SK-N-SH (cell line): ENCODE measurements around the gene AKAP17A. TPM values are rescaled to one million over a fixed set of nuclear protein-coding genes. Genes with fewer than 3 reads are reported as not detected.

Experiments used
- CTCF ChIA-PET: fragments of 300-600, 350-600 bp; formaldehyde crosslinking; extraction: SDS; loops from one replicate; lab custom pipeline; 2021; lab: Yijun Ruan, JAX
- POLR2A ChIA-PET: fragments of 350-600 bp; sonication (Branson Sonifier 250); formaldehyde crosslinking; extraction: SDS; loops from one replicate; lab custom pipeline; 2020; ENCODE audit warnings: antibody characterized with exemption, inconsistent platforms; lab: Yijun Ruan, JAX
- DNase-seq: peaks from one replicate; pipeline ENCODE4 v3.0.0; 2012
- H2AFZ ChIP-seq: fragments of 200-600 bp; sonication (generic); 2 replicates; pipeline ENCODE4 v1.8.1; 2016; ENCODE audit warnings: antibody characterized with exemption, mild to moderate bottlenecking, low read depth
- H3F3A ChIP-seq: fragments of 200-600 bp; sonication (generic); replicated peaks from 2 replicates; pipeline ENCODE3; 2016; ENCODE audit warnings: antibody characterized with exemption, mild to moderate bottlenecking; ENCODE audit not compliant: insufficient read depth
- H3K27ac ChIP-seq, 2 experiments: fragments of 200-500 bp in 1 of 2; fragments of 200-600 bp in 1 of 2; sonication (Bioruptor generic) in 1 of 2; sonication (generic), shearing (Covaris generic) in 1 of 2; 2 replicates each; pipeline versions ENCODE4 v1.5.1 to v1.6.1; 2014 to 2016; ENCODE audit warnings: low read depth in 2 of 2, inconsistent platforms in 1 of 2, low read length in 1 of 2, mild to moderate bottlenecking in 1 of 2, mixed read lengths in 1 of 2
- H3K27me3 ChIP-seq: fragments of 200-600 bp; sonication (generic), shearing (Covaris generic); 2 replicates; pipeline ENCODE4 v1.6.1; 2016; ENCODE audit warnings: mixed run types; ENCODE audit not compliant: insufficient read depth
- H3K36me3 ChIP-seq, 2 experiments: fragments of 200-500 bp in 1 of 2; fragments of 200-600 bp in 1 of 2; sonication (Bioruptor generic) in 1 of 2; sonication (generic) in 1 of 2; replicated peaks in 1 of 2; 2 replicates each; pipeline versions ENCODE3 to v1.5.1; 2014 to 2016; ENCODE audit warnings: low read length in 1 of 2, mild to moderate bottlenecking in 1 of 2; ENCODE audit not compliant: insufficient read depth in 2 of 2, control insufficient read depth in 1 of 2
- H3K4me1 ChIP-seq, 2 experiments: fragments of 200-500 bp in 1 of 2; fragments of 200-600 bp in 1 of 2; sonication (Bioruptor generic) in 1 of 2; sonication (generic), shearing (Covaris generic) in 1 of 2; 2 replicates each; pipeline versions ENCODE4 v1.5.1 to v1.6.1; 2014 to 2016; ENCODE audit warnings: low read depth in 1 of 2, low read length in 1 of 2, mixed run types in 1 of 2; ENCODE audit not compliant: insufficient read depth in 2 of 2, control insufficient read depth in 1 of 2
- H3K4me2 ChIP-seq: fragments of 200-600 bp; sonication (generic), shearing (Covaris generic); 2 replicates; pipeline ENCODE4 v1.6.1; 2017; ENCODE audit warnings: mixed run types
- H3K4me3 ChIP-seq, 2 experiments: fragments of 200-500 bp in 1 of 2; fragments of 200-600 bp in 1 of 2; sonication (Bioruptor generic) in 1 of 2; sonication (generic), shearing (Covaris generic) in 1 of 2; 2 replicates each; pipeline versions ENCODE4 v1.5.1 to v1.8.1; 2014 to 2016; ENCODE audit warnings: low read depth in 2 of 2, inconsistent platforms in 1 of 2, low read length in 1 of 2, mild to moderate bottlenecking in 1 of 2, mixed read lengths in 1 of 2, moderate library complexity in 1 of 2
- H3K79me2 ChIP-seq: fragments of 200-600 bp; sonication (generic); 2 replicates; pipeline ENCODE4 v1.8.1; 2017; ENCODE audit warnings: mild to moderate bottlenecking; ENCODE audit not compliant: insufficient read depth
- H3K9ac ChIP-seq: fragments of 200-600 bp; sonication (generic); 2 replicates; pipeline ENCODE4 v1.6.1; 2017; ENCODE audit warnings: mixed run types
- H3K9me2 ChIP-seq: fragments of 200-600 bp; sonication (generic); 2 replicates; pipeline ENCODE4 v1.6.1; 2017; ENCODE audit warnings: mixed run types
- H3K9me3 ChIP-seq: fragments of 200-600 bp; sonication (generic); 2 replicates; pipeline ENCODE4 v1.6.1; 2017; ENCODE audit warnings: mixed run types, mild to moderate bottlenecking, moderate library complexity
- H4K20me1 ChIP-seq: fragments of 200-600 bp; sonication (generic); 2 replicates; pipeline ENCODE4 v1.6.1; 2017; ENCODE audit warnings: mild to moderate bottlenecking, mixed run types; ENCODE audit not compliant: insufficient read depth
- CHD2 ChIP-seq: fragments of 150-350 bp; IDR thresholded peaks from 2 replicates; pipeline ENCODE4 v1.6.1; 2018; ENCODE audit warnings: low read length; ENCODE audit not compliant: partially characterized antibody
- CTCF ChIP-seq: fragments of 200-600 bp; sonication (generic); IDR thresholded peaks from 2 replicates; pipeline ENCODE4 v1.6.1; 2017; ENCODE audit warnings: antibody characterized with exemption, mild to moderate bottlenecking, moderate library complexity
- EZH2phosphoT487 ChIP-seq: fragments of 200-600 bp; sonication (generic); IDR thresholded peaks from 2 replicates; pipeline ENCODE4 v1.6.1; 2017; ENCODE audit warnings: low read depth, mixed run types, mild to moderate bottlenecking, antibody characterized with exemption, moderate library complexity, borderline replicate concordance
- FOSL2 ChIP-seq: IDR thresholded peaks from 2 replicates; pipeline ENCODE4 v1.4.0; 2012; ENCODE audit warnings: low read depth, mild to moderate bottlenecking, moderate library complexity, borderline replicate concordance
- FOXM1 ChIP-seq: IDR thresholded peaks from 2 replicates; pipeline ENCODE4 v1.4.0; 2012; ENCODE audit warnings: low read depth, mild to moderate bottlenecking
- GATA2 ChIP-seq: sonication (generic); formaldehyde crosslinking; IDR thresholded peaks from 2 replicates; pipeline ENCODE4 v1.5.0; 2020; ENCODE audit warnings: mild to moderate bottlenecking, missing genetic modification reagents
- JUND ChIP-seq: IDR thresholded peaks from 2 replicates; pipeline ENCODE4 v1.4.0; 2012
- MAX ChIP-seq: IDR thresholded peaks from 2 replicates; pipeline ENCODE4 v1.4.0; 2012; ENCODE audit warnings: low read depth
- MEF2A ChIP-seq: IDR thresholded peaks from 2 replicates; pipeline ENCODE4 v1.4.0; 2012; ENCODE audit warnings: low read depth, borderline replicate concordance
- MXI1 ChIP-seq: IDR thresholded peaks from 2 replicates; pipeline ENCODE4 v1.6.1; 2012; ENCODE audit warnings: mild to moderate bottlenecking, low read depth, low read length, improper control_type of control experiment
- NFIC ChIP-seq: IDR thresholded peaks from 2 replicates; pipeline ENCODE4 v1.4.0; 2012; ENCODE audit warnings: borderline replicate concordance
- POLR2AphosphoS5 ChIP-seq: IDR thresholded peaks from 2 replicates; pipeline ENCODE4 v1.6.1; 2012; ENCODE audit warnings: low read depth, low read length
- RAD21 ChIP-seq: IDR thresholded peaks from 2 replicates; pipeline ENCODE4 v1.6.1; 2012; ENCODE audit warnings: mild to moderate bottlenecking, low read length
- RCOR1 ChIP-seq: fragments of 150-350 bp; IDR thresholded peaks from 2 replicates; pipeline ENCODE4 v1.6.1; 2017; ENCODE audit warnings: antibody characterized with exemption, low read length
- REST ChIP-seq: IDR thresholded peaks from 2 replicates; pipeline ENCODE4 v1.6.1; 2012; ENCODE audit warnings: mild to moderate bottlenecking, low read depth, low read length, moderate library complexity
- RXRA ChIP-seq: IDR thresholded peaks from 2 replicates; pipeline ENCODE4 v1.4.0; 2012; ENCODE audit warnings: low read depth, mild to moderate bottlenecking, borderline replicate concordance
- SIN3A ChIP-seq: IDR thresholded peaks from 2 replicates; pipeline ENCODE4 v1.6.1; 2012; ENCODE audit warnings: low read depth, mild to moderate bottlenecking, low read length, moderate library complexity, borderline replicate concordance
- SMC3 ChIP-seq: IDR thresholded peaks from 2 replicates; pipeline ENCODE4 v1.6.1; 2012; ENCODE audit warnings: low read depth, low read length, improper control_type of control experiment
- TEAD4 ChIP-seq: IDR thresholded peaks from 2 replicates; pipeline ENCODE4 v1.4.0; 2012; ENCODE audit warnings: mild to moderate bottlenecking, borderline replicate concordance; ENCODE audit not compliant: insufficient read depth
- USF2 ChIP-seq: fragments of 150-350 bp; IDR thresholded peaks from 2 replicates; pipeline ENCODE4 v1.6.1; 2017; ENCODE audit warnings: antibody characterized with exemption, low read length, low read depth, borderline replicate concordance
- YY1 ChIP-seq: IDR thresholded peaks from 2 replicates; pipeline ENCODE4 v1.4.0; 2012; ENCODE audit warnings: low read depth, mild to moderate bottlenecking
- ZBTB33 ChIP-seq: IDR thresholded peaks from 2 replicates; pipeline ENCODE4 v1.4.0; 2012; ENCODE audit warnings: low read depth, borderline replicate concordance
- WGBS: methylation state at CpG from one replicate; pipeline ENCODE4 v1.1.6; 2017; ENCODE audit warnings: low lambda C conversion rate; 5-methylcytosine and 5-hydroxymethylcytosine counted together
- polyA plus RNA-seq, 3 experiments: library from polyadenylated mRNA; depleted of rRNA; stranded (reverse); fragments of >200 nt; gene quantifications; 2 replicates each; pipeline ENCODE4 v1.2.3, GENCODE V29; 2012

AKAP17A gene
- polyA plus RNA-seq (2012; rRNA removed), result 38.7 and 43.8 TPM in 2 replicates
- polyA plus RNA-seq (2012; cell fraction: cytosol; rRNA removed), result 17.5 and 23.9 TPM in 2 replicates
- polyA plus RNA-seq (2012; cell fraction: nucleus; rRNA removed), result 238 and 288 TPM in 2 replicates

GRCh38 chrX:1591102-1591862 is at the start of gene AKAP17A:
Gene AKAP17A (plus strand): TSS chrX:1591604. CDS start chrX:1593463, 1,859 bp downstream.
- Histone ChIP-seq H3K27me3 (no peaks in the 10 kb centered on the region), H3K9me3 (no peaks in the 10 kb centered on the region), H3K4me3 (peak within 1 kb of the TSS; percentile 61 to 84), H3K9ac (peak within 1 kb of the TSS; percentile 88), H3K4me1 (peaks cover 0 to 12% of the 10 kb centered on the region in 2 experiments; a peak in 2 of 4 replicates), H3K36me3 (peaks cover 17 to 26% of the 10 kb centered on the region in 2 experiments), H3F3A (peaks cover 5% of the 10 kb centered on the region), H3K4me2 (peak within 1 kb of the TSS; percentile 99), H4K20me1 (peaks cover 31% of the 10 kb centered on the region), H3K27ac (peak within 1 kb of the TSS; percentile 28 to 76; a peak in 3 of 4 replicates), H3K9me2 (no peaks in the 10 kb centered on the region), H3K79me2 (peaks cover 45% of the 10 kb centered on the region), H2AFZ (no peak within 1 kb of the TSS)
- ChIA-PET POLR2A (no interaction called here), CTCF (no interaction called here)
- WGBS, result 4% methylated on average over 11 of the region's 66 CpGs
- DNase-seq, result peak; percentile 98
- TF ChIP-seq SMC3 (no peak), RXRA (no peak), RAD21 (no peak), GATA2 (CRISPR knock-in tag) (no peak), YY1 (peak; percentile 63; the same call in 1 of the 2 replicates), CHD2 (peak; percentile 90), USF2 (no peak), TEAD4 (no peak), EZH2phosphoT487 (no peak), CTCF (no peak), REST (no peak), RCOR1 (no peak), FOSL2 (no peak), MXI1 (peak; percentile 62; the same call in 1 of the 2 replicates), POLR2AphosphoS5 (peak; percentile 75), MAX (peak; percentile 57), MEF2A (no peak), FOXM1 (no peak), NFIC (no peak), JUND (no peak), ZBTB33 (no peak), SIN3A (no peak)
